ENCODE results near the gene NRGN.

DNA sequence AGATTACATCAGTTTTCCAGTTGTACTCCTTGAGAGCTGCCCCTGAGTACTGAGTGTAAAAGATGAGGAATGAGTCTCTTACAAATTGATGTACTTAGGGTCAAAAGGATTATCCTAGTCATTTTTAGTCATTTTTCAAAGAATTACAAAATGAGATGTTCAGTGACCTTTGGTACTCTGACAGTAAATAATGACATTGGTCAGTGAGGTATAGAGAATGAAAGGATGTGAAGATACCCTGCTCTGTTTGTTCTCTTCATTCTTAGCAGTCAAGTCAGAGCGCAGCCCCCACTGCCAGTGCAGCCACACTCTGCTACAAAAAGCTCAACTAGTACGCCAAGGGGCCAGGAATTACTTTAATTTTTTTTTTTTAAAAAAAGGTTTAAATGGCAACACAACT is 26.4 kb downstream of the NRGN start:
- TF ChIP-seq CTCF (IDR thresholded peaks at IDR 0.05) (no peak), POLR2A (IDR thresholded peaks at IDR 0.05) (no peak)
